Measurements from ENCODE around the gene AP2A2. TPM values are rescaled to one million over a fixed set of nuclear protein-coding genes. Genes with fewer than 3 reads are reported as not detected.

The AP2A2 gene
- total RNA-seq, 1 experiment from 2014 or later: 92.9 TPM

DNA sequence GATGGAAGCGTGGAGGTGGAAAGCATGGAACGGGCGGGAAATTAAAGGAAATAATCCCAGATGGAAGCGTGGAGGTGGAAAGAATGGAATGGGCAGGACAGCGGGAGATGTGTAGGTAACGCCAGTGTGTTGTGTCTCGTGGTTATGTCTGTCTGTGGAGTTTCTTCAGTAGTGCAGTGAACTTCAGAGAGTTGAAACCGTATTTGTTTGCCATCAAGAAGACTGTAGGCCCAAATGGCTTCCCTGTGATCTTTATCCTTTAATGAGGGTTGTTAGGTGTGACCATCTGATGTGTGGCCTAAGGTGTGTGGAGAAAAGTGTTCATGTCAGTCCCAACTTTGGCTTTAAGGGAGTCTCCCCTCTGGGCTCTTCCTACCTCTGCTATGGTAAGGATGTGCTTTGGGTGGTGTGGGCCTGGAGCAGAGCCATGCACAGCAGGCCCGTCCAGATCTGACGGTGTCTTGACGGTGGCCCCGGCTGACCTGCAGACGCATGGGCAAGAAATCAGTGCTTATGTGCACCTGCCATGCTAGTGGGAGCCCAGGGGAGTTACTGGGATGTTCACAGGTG is 39.6 kb downstream of the AP2A2 start:
- Mint-ChIP-seq H3K9me3 (ENCODE audit: low read depth, unreplicated experiment) (no peaks in the 10 kb centered on the region), H3K27me3 (ENCODE audit: unreplicated experiment) (no peaks in the 10 kb centered on the region), H3K4me3 (ENCODE audit: low read depth, unreplicated experiment) (no peak overlapping the region), H3K4me1 (ENCODE audit: low read depth, unreplicated experiment) (no peaks in the 10 kb centered on the region), H3K36me3 (ENCODE audit: insufficient read depth, unreplicated experiment) (peaks cover 38% of the 10 kb centered on the region), H3K27ac (ENCODE audit: unreplicated experiment) (no peak overlapping the region)
- intact Hi-C loops (cut with micrococcal nuclease; ENCODE audit: unreplicated experiment): no loop called here
- no peak for DNase-seq
- no TSS peak for BruUV-seq (replicated peaks)
- CTCF ChIA-PET: no interaction called here
- TF ChIP-seq CTCF (IDR thresholded peaks at IDR 0.05; ENCODE audit: unreplicated experiment): no peak

DNA sequence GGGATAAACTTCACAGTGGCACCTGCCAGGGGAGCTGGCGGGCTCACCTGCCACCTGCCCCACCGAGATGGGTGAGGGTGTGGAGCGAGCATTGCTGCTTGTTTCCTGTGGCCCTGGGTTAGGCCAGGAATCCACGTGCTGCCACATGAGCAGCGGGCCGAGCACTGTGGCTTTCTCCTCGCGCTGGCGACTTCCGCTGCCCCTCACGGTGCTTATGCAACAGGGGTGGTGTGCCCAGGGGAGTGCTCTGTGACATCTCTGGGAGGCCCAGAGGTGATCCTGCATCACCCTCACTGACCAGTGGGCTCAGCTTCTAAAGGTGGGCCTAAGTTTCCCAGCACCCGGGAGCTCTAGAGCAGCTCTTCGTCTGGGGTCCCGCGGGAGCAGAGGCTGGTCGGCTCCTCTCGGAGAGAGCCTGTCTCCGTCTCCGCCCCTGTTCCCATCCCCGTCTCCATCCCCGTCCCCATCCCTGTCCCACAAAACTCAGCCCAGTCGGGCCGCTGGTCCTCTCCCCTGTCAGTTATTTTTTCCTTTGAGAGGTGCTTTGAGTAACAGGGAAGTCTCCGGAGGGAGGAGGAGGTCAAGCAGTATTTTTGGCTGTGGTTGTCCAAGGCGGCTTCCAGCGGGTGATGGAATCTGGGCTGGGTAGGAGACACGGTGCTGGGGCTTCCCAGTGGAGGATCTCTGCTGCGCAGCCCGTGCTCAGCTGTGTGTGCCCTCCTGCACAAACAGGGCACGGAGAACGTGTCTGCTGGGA is 42.5 kb downstream of the AP2A2 start:
- Mint-ChIP-seq H3K4me1 (ENCODE audit: low read depth, unreplicated experiment) (no peaks in the 10 kb centered on the region), H3K36me3 (ENCODE audit: insufficient read depth, unreplicated experiment) (peaks cover 45% of the 10 kb centered on the region), H3K27me3 (ENCODE audit: unreplicated experiment) (no peaks in the 10 kb centered on the region), H3K9me3 (ENCODE audit: low read depth, unreplicated experiment) (no peaks in the 10 kb centered on the region), H3K4me3 (ENCODE audit: low read depth, unreplicated experiment) (no peak overlapping the region), H3K27ac (ENCODE audit: unreplicated experiment) (no peak overlapping the region)
- DNase-seq: no peak
- TF ChIP-seq CTCF (IDR thresholded peaks at IDR 0.05; ENCODE audit: unreplicated experiment): no peak
- CTCF ChIA-PET: interaction anchor here (1.1 kb wide), 1 partner anchor 16 kb away, joined by 5 read pairs; no protein-coding TSS in a partner anchor
- no TSS peak for BruUV-seq (replicated peaks)
- intact Hi-C loops (cut with micrococcal nuclease; ENCODE audit: unreplicated experiment): no loop called here

DNA sequence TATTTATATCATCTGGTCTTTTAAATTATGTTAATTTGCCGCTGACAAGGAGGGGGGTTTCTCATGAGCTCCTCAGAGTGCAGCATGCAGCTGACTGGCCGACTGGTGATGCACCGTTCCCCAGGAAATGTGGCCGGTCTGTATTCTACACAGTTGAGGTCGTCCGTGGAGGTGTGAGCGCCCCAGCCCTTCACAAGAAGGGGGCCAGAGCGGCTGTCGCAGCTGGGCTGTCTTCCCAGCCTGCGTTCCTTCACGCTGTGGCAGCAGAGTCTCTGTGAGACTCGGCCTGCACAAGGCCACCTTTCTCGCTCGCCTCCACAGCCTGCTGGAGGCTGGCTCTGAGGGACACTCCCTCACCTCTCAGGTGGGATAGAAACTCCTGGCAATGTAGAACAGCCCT is 43.2 kb downstream of the AP2A2 start:
- BruUV-seq (replicated peaks): no TSS peak
- no peaks in the 10 kb centered on the region for H3K9me3 Mint-ChIP-seq (ENCODE audit: low read depth, unreplicated experiment)

GRCh38 chr11:969651-970205 is 44.1 kb downstream of the AP2A2 start:
- Mint-ChIP-seq H3K4me3 (ENCODE audit: low read depth, unreplicated experiment) (no peak overlapping the region), H3K9me3 (ENCODE audit: low read depth, unreplicated experiment) (no peaks in the 10 kb centered on the region), H3K36me3 (ENCODE audit: insufficient read depth, unreplicated experiment) (peaks cover 50% of the 10 kb centered on the region), H3K27me3 (ENCODE audit: unreplicated experiment) (no peaks in the 10 kb centered on the region), H3K27ac (ENCODE audit: unreplicated experiment) (no peak overlapping the region), H3K4me1 (ENCODE audit: low read depth, unreplicated experiment) (no peaks in the 10 kb centered on the region)
- intact Hi-C loops (cut with micrococcal nuclease; ENCODE audit: unreplicated experiment): no loop called here
- TF ChIP-seq CTCF (IDR thresholded peaks at IDR 0.05; ENCODE audit: unreplicated experiment): no peak
- CTCF ChIA-PET: no interaction called here
- no peak for DNase-seq
- BruUV-seq (replicated peaks): no TSS peak

More for the DNA sequence above, 43.2 kb downstream of the AP2A2 start:
- Mint-ChIP-seq H3K36me3 (ENCODE audit: insufficient read depth, unreplicated experiment) (peaks cover 48% of the 10 kb centered on the region), H3K4me1 (ENCODE audit: low read depth, unreplicated experiment) (no peaks in the 10 kb centered on the region), H3K27me3 (ENCODE audit: unreplicated experiment) (no peaks in the 10 kb centered on the region), H3K27ac (ENCODE audit: unreplicated experiment) (no peak overlapping the region), H3K4me3 (ENCODE audit: low read depth, unreplicated experiment) (no peak overlapping the region)
- DNase-seq: no peak
- no peak for TF ChIP-seq CTCF (IDR thresholded peaks at IDR 0.05; ENCODE audit: unreplicated experiment)
- intact Hi-C loops (cut with micrococcal nuclease; ENCODE audit: unreplicated experiment): no loop called here
- CTCF ChIA-PET: no interaction called here
